Erythroblast (primary cell): Measurements from ENCODE around the gene ATP11B.

ENCODE experiments used
- GATA1 ChIP-seq: IDR thresholded peaks from 2 replicates; pipeline ENCODE4 v1.6.1; 2011; ENCODE audit warnings: low read depth, mild to moderate bottlenecking, control low read depth, low read length, moderate library complexity
- POLR2A ChIP-seq: IDR thresholded peaks from 2 replicates; pipeline ENCODE4 v1.6.1; 2011; ENCODE audit warnings: mild to moderate bottlenecking, low read length

DNA sequence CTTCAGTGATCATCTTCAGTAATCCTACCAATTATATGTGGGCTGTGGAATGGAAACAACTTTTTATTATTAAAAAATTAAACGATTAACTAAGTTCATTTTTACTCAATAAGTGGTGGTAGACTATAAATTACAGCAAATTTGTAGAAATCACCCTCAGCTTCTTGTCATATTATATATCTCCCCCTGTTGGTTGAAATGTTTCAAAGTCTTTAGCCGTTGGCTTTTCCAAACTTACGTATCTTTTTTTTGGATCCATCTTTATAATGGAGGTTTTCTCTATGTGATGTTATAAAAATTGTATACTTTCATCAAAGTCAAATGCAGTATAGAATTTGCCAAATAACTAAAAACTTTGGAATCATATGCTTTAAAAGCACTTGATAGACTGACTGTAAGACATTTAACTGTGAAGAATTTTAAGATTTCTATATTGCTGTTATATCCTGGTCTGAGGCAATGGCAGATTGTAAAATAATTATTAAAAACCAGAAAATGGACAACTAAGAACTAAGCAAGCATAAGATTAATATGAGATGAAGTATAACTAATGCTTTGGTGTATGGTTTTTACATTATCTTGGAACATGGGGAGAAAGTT, 44.7 kb downstream of the ATP11B start:
- no peak for TF ChIP-seq POLR2A
- no peak for TF ChIP-seq GATA1
